ENCODE results near the gene RGP1.

The RGP1 gene

GRCh38 chr9:35806101-35806500, 57.0 kb downstream of the RGP1 start:
- H3K4me3 Mint-ChIP-seq, result no peak overlapping the region
- peaks cover 2% of the 10 kb centered on the region for H3K4me1 Mint-ChIP-seq (ENCODE audit: low read depth)
- no peak for DNase-seq (ENCODE audit: low spot score)
- no peaks in the 10 kb centered on the region for H3K27me3 Mint-ChIP-seq (ENCODE audit: low read depth)
- peaks cover 24% of the 10 kb centered on the region for H3K36me3 Mint-ChIP-seq (ENCODE audit: low read depth)
- H3K27ac Mint-ChIP-seq, result no peak overlapping the region
- no peaks in the 10 kb centered on the region for H3K9me3 Mint-ChIP-seq
